ENCODE measurements around the gene C17orf50.

Gene C17orf50

DNA sequence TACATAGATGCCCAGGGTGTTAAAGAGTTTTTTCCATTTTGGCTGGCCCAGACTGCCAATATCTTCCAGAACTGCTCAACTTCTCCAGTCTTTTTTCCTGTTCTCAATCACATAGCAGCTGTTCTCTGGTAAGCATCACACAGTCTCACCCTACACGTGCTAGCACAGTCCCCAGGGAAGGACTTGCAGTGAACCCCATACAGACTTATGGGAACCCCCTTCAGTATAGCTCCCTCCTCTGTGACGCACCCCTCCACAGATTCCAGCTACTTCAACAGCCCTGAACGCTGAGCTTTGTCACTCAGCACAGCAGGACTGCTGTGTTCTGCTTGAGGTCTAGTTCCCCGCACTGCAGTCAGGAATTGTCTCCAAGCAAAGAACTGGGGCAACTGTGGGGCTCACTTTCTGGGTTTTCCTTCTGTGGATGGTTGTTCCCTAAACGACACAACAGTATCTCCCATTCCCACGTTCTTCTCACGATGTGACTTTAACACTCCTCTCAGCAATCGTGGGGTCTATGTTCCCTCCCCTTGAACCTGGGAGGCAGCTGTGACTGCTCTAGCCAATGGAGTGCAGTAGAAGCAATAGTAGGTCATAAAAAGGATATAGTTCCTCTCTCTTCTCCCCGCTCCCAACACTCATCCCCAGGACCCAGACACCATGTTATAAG lies 31.1 kb downstream of the C17orf50 start:
- no peak for DNase-seq

GRCh38 chr17:35793257-35793656 lies 32.6 kb downstream of the C17orf50 start:
- no peak for DNase-seq

- no peak for DNase-seq
These were observed 34.6 kb downstream of the C17orf50 start, which contains the start of gene MMP28 for GRCh38 chr17:35795007-35795870. Gene MMP28, minus strand, starts transcription at chr17:35795641. Its CDS starts 264 bp downstream, at chr17:35795377.

- no peak for DNase-seq
These were observed 35.2 kb downstream of the C17orf50 start for GRCh38 chr17:35795871-35796265.

GRCh38 chr17:35796942-35797341 lies 36.3 kb downstream of the C17orf50 start:
- no peak for DNase-seq

- no peak for DNase-seq
These were observed 36.7 kb downstream of the C17orf50 start for GRCh38 chr17:35797370-35797769.

DNA sequence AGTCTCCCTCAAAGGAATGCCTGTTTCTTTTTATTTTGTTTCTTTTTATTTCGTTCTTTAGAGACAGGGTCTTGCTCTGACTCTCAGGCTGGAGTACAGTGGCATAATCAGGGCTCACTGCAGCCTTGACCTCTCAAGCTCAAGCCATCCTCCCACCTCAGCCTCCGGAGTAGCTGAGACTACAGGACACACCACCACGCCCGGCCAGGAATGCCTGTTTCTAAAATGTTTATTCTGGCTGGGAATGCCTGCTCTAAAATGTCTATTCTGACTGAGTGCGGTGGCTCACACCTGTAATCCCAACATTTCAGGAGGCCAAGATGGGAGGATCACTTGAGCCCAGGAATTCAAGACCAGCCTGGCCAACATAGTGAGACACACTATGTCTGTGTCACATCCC lies 37.2 kb downstream of the C17orf50 start:
- DNase-seq, result no peak

GRCh38 chr17:35799942-35800341 lies 39.3 kb downstream of the C17orf50 start:
- DNase-seq, result no peak

GRCh38 chr17:35801583-35802224 lies 41.0 kb downstream of the C17orf50 start:
- no peak for DNase-seq

DNA sequence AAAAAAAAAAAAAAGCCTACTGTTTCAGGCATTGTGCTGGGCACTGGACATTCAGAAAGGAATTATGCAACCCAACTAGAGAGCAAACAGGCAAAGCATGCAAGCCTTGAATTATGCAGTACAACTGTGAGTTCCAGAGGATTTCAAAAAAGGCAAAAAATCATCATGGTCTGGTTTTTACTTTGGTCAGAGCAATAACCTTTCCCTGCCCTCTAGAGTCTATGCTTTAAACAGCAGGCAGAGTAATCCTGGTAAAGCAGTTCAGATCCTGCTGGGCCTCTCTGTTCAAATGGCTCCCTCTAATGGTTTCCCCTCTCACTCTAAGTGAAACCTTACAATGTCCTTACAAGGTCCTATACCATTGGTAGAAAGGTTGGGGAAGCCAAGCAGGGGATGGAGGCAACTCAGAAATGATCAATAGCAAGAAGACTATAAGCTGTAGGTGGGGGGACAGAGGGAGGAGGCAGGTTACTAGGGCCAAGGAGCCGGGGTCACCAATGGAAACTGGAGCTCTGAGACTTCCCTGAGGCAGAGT lies 44.0 kb downstream of the C17orf50 start:
- peak; percentile 32 for DNase-seq

DNA sequence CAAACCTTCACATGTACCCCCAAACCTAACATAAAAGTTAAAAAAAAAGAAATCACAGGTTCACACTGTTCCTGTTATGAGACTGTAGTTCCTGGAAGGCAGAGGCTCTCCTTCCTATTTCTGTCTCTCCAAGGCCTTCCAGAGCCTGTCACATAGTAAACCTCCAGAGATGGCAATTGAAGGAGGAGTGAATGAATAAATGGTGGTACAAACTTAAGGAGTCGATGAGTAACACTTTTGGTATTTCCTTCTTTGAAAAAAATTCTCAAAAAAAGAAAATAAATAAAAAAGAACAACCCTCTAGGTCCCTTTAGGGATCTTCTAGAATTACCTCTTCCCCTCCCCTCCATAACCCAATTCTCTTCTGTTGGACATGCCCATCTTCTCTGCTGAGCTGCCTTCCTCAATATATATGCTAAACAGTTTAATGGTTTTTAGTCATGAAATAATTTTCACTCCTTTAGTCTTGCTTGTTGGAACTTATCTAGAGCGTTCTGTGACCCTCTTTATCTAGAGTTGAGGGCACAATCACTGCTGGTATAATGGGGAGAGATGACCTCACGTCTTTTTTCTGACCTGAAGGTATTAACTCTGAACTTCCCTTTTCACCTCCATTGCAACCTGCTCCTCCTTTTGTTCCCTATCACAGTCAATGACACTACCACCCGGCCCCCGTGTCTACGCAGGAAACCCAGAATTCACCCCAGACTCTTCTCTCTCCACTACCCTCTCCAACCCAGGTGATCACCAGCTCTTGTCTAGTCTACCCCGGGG lies 46.9 kb downstream of the C17orf50 start:
- DNase-seq, result no peak

- no peak for DNase-seq
These were observed 47.7 kb downstream of the C17orf50 start for GRCh38 chr17:35808240-35808961.

DNA sequence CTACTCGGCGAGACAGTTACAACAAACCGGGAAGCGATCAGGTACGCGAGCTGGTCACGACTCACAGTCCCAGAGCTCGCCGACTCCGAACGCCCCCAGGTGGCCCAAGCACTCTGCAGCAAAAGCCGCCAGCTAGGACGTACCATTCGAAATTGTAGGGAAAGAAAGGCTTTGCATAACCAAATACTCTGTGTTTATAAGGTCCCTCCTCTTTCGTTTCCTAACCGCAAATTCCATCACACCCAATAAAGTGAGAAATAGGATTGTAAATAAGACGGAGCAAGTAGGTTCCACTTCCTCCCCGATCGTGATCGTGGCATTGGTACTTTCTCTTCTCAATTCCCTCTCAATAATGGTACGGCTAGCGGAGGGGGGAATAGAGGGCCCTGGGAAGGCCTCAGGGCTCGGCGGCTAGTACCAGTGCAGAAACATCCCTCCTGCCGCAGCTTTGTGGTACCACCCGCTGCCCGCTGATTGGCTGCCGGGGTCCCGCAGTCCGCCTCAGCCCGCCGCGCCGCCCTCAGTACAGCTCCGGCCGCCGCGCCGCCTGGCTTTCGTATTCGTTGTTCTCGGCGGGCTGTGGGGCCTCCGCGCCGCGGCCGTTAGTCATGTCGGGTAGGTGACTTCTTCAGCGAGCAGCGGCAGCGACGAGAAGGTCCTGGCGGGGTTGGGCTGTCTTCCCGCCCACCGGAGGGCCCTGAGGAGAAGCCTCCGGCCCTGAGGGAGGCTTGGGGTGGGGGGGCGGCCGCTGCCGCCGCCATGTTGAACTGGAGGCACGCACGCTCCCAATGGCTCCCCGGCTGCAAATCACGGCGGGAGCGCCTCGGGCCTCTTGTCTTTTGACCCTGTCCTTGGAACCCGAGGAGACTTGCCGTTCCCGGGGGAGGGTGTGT lies 48.5 kb downstream of the C17orf50 start, which contains the start of gene TAF15:
TSS of gene TAF15 (plus strand) at position 523 of the 893 bp plus-strand sequence. CDS start at position 609, 86 bp downstream.
- DNase-seq, result peak; percentile 94

DNA sequence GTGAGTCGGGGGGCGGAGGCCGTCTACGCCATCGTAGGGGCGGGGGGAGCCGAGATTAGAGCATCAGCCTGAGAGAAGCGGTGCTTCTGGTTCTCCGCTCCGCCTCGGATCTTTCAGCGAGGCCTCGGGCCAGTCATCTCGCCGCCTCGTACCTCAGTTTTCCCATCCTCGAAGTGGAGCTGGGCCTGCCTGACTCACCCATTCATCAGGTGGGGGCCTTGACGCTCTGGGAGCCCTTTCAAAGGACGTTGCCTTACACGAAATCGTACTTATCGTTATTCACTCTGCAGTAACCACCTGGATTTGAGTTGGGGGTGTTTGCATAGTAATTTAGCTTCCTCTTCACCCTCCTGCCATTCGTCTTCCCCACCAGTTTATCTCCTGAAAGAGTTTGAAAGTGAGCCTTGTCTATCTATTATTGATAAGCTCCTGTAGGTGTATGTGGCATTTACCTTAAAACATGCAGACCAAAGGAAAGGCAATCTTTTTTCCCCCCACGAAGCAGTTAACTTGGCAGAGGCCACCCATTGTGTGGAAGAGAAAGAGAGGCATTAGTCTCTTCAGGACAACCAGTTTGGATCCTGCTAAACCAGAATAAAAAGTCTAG lies 49.3 kb downstream of the C17orf50 start:
- DNase-seq, result no peak

DNA sequence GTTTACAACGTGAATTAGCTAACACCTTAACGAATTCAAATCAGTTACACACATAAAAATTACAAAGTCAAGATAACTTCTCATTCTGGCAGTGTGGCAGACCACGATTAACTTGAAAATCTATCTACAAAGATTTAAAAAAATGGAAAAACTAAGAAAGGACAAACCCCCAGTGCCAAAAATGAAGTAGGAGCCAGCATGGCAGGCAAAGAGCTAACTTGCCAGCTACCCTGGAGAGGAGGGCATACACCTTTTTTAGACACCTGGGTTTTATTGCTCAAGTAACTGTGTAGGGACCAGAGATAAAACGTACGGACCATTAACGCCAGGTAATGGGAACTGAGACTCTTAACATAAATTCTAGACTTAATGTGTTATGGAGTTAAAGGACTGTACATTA lies 51.1 kb downstream of the C17orf50 start:
- DNase-seq, result no peak

- DNase-seq, result no peak
These were observed 51.8 kb downstream of the C17orf50 start for GRCh38 chr17:35812456-35812855.

Data from effector CD4-positive, alpha-beta T cell (primary cell).